Omental fat pad (tissue), 4 donors: ENCODE measurements around the gene PRRT1B. TPM values are rescaled to one million over a fixed set of nuclear protein-coding genes. Genes with fewer than 3 reads are reported as not detected.

Source experiments
- ATAC-seq: fragments of 150-250 bp; one replicate; pipeline ENCODE4 v1.9.1; 2016; ENCODE audit warnings: mild to moderate bottlenecking, moderate library complexity; ENCODE audit not compliant: low FRiP score
- DNase-seq: peaks from one replicate; pipeline ENCODE4 v3.0.0-alpha.2; 2019; ENCODE audit warnings: low spot score
- CTCF ChIP-seq, 3 donors: fragments of 450-650 bp; IDR thresholded peaks; one replicate each; pipeline ENCODE4 v1.5.1; 2016 to 2017; ENCODE audit warnings: antibody characterized with exemption in 3 of 3, mild to moderate bottlenecking in 3 of 3, moderate library complexity in 2 of 3
- total RNA-seq, 4 donors: library from RNA; depleted of rRNA; stranded (reverse); fragments of >200 nt; gene quantifications; one replicate each; pipeline ENCODE4 v1.1.0, GENCODE V29; 2016

Gene PRRT1B
- total RNA-seq, 4 donors from 2014 or later = not detected

- no peak for TF ChIP-seq CTCF (IDR thresholded peaks at IDR 0.05)
- DNase-seq (no peak), ATAC-seq (no peak)
Observed at GRCh38 chr9:131598121-131598520, 52.8 kb downstream of the PRRT1B start.

GRCh38 chr9:131601683-131602181 is 56.4 kb downstream of the PRRT1B start:
- ATAC-seq (no peak), DNase-seq (no peak)
- no peak for TF ChIP-seq CTCF (IDR thresholded peaks at IDR 0.05)

GRCh38 chr9:131603199-131603598 is 57.9 kb downstream of the PRRT1B start:
- ATAC-seq (no peak), DNase-seq (no peak)
- TF ChIP-seq CTCF (IDR thresholded peaks at IDR 0.05) = no peak

GRCh38 chr9:131603711-131604439 is 58.6 kb downstream of the PRRT1B start:
- ATAC-seq (no peak), DNase-seq (no peak)
- TF ChIP-seq CTCF (IDR thresholded peaks at IDR 0.05) = no peak

- no peak for DNase-seq
- no peak for TF ChIP-seq CTCF (IDR thresholded peaks at IDR 0.05)
- no peak for ATAC-seq
Observed at GRCh38 chr9:131605770-131606590, 60.7 kb downstream of the PRRT1B start.

GRCh38 chr9:131606896-131607567 is 61.7 kb downstream of the PRRT1B start:
- ATAC-seq = no peak
- TF ChIP-seq CTCF (IDR thresholded peaks at IDR 0.05) = no peak
- no peak for DNase-seq
